DMS53 treated with DMSO at 0.1 percent for 48 hours (cell line): Measurements from ENCODE around the gene PLCB1.

Experiments
- DNase-seq: peaks from one replicate; lab custom pipeline; 2025; ENCODE audit not compliant: unreplicated experiment; lab: John Stamatoyannopoulos, UW

Gene PLCB1

GRCh38 chr20:8242827-8243724, 111.0 kb downstream of the PLCB1 start:
- no peak for DNase-seq

GRCh38 chr20:8244637-8245036, 112.6 kb downstream of the PLCB1 start:
- DNase-seq = no peak

- no peak for DNase-seq
These were observed 114.1 kb downstream of the PLCB1 start for GRCh38 chr20:8246153-8246552.

- no peak for DNase-seq
These were observed 114.7 kb downstream of the PLCB1 start for GRCh38 chr20:8246716-8247115.

GRCh38 chr20:8248051-8248450, 116.0 kb downstream of the PLCB1 start:
- DNase-seq = no peak

GRCh38 chr20:8249634-8250033, 117.6 kb downstream of the PLCB1 start:
- no peak for DNase-seq

- DNase-seq = peak; percentile 51
These were observed 118.6 kb downstream of the PLCB1 start for GRCh38 chr20:8250539-8251200.

- DNase-seq = no peak
These were observed 119.1 kb downstream of the PLCB1 start for GRCh38 chr20:8251201-8251575.

GRCh38 chr20:8254911-8255582, 123.0 kb downstream of the PLCB1 start:
- no peak for DNase-seq

- peak; percentile 97 for DNase-seq
These were observed 124.0 kb downstream of the PLCB1 start for GRCh38 chr20:8255945-8256632.

GRCh38 chr20:8260837-8261251, 128.8 kb downstream of the PLCB1 start:
- no peak for DNase-seq

GRCh38 chr20:8262721-8263120, 130.7 kb downstream of the PLCB1 start:
- no peak for DNase-seq

GRCh38 chr20:8265588-8265987, 133.5 kb downstream of the PLCB1 start:
- no peak for DNase-seq

- DNase-seq = no peak
These were observed 134.9 kb downstream of the PLCB1 start for GRCh38 chr20:8267009-8267408.

- DNase-seq = no peak
These were observed 139.7 kb downstream of the PLCB1 start for GRCh38 chr20:8271727-8272126.

GRCh38 chr20:8272766-8273165, 140.7 kb downstream of the PLCB1 start:
- DNase-seq = no peak

- no peak for DNase-seq
These were observed 152.8 kb downstream of the PLCB1 start for GRCh38 chr20:8284902-8285301.

- DNase-seq = no peak
These were observed 155.3 kb downstream of the PLCB1 start for GRCh38 chr20:8287340-8287739.

- DNase-seq = no peak
These were observed 159.1 kb downstream of the PLCB1 start for GRCh38 chr20:8291200-8291599.

GRCh38 chr20:8291873-8292272, 159.8 kb downstream of the PLCB1 start:
- no peak for DNase-seq

GRCh38 chr20:8292793-8293192, 160.7 kb downstream of the PLCB1 start:
- DNase-seq = no peak
